Measurements from ENCODE around the gene TSTD1.

DNA sequence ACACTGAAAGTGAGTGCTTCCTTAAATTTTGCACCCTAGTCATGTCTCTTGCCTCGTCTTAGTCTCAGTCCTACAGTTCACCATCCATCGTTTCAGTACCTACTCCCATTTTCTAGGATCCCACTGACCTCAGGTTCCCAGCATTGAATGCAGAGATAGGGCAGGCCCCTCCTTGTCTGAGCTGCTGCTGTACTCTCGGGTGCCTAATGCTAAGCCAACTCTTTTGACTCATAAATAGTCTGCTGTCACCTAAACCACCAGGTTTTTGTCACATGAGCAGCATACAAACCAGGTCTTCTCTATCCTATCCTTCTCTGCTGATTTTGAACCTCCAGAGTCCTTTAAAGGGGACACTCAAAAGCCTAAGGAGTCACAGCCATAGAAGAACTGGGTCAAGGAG, 27.9 kb upstream of the TSTD1 start:
- TF ChIP-seq POLR2A (IDR thresholded peaks at IDR 0.05) (no peak), POLR2AphosphoS5 (IDR thresholded peaks at IDR 0.05) (no peak)

Data from spleen (tissue), 3 donors.